ENCODE results near the gene LAPTM5.

GRCh38 chr1:30764396-30764795 lies 6.8 kb upstream of the LAPTM5 start:
- TF ChIP-seq CTCF (IDR thresholded peaks at IDR 0.05) (no peak), POLR2A (IDR thresholded peaks at IDR 0.05) (no peak), EP300 (IDR thresholded peaks at IDR 0.05) (no peak)
